Measurements from ENCODE around the gene PRIM2.
"Not testable (repeated sequence)": the region's sequence is repeated elsewhere in the genome, so short reads cannot be mapped to it uniquely, and the experiment has no call there.

The PRIM2 gene

DNA sequence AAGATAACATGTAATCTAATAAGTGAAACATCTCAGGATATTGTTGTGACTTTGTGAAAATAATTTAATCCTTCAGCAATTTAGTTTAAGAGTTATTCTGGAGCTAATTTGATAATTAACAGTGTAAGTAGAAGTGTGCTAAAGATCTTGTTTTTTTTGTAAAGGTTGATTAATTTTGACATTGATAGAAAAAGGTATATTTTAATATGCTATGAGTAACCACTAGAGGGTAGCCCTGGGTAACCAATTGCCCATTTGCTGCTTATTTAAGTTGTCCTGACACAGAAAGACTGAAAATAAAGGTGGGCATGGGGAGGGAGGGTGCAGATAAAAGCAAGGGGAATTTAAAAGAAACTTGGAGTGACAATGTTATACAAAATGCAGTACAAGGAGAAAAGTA is 262.1 kb downstream of the PRIM2 start:
- H3K4me3 ChIP-seq (ENCODE audit: low read length); DNase-seq (ENCODE audit: low read depth): not testable (repeated sequence)
- TF ChIP-seq, protein P1, sequence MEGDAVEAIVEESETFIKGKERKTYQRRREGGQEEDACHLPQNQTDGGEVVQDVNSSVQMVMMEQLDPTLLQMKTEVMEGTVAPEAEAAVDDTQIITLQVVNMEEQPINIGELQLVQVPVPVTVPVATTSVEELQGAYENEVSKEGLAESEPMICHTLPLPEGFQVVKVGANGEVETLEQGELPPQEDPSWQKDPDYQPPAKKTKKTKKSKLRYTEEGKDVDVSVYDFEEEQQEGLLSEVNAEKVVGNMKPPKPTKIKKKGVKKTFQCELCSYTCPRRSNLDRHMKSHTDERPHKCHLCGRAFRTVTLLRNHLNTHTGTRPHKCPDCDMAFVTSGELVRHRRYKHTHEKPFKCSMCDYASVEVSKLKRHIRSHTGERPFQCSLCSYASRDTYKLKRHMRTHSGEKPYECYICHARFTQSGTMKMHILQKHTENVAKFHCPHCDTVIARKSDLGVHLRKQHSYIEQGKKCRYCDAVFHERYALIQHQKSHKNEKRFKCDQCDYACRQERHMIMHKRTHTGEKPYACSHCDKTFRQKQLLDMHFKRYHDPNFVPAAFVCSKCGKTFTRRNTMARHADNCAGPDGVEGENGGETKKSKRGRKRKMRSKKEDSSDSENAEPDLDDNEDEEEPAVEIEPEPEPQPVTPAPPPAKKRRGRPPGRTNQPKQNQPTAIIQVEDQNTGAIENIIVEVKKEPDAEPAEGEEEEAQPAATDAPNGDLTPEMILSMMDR (conservative IDR thresholded peaks at IDR 0.05; ENCODE audit: low read depth, low read length): peak; percentile 38

- H3K4me3 ChIP-seq (ENCODE audit: low read length); DNase-seq (ENCODE audit: low read depth): not testable (repeated sequence)
Measured at GRCh38 chr6:57581586-57581985, 264.2 kb downstream of the PRIM2 start.

DNA sequence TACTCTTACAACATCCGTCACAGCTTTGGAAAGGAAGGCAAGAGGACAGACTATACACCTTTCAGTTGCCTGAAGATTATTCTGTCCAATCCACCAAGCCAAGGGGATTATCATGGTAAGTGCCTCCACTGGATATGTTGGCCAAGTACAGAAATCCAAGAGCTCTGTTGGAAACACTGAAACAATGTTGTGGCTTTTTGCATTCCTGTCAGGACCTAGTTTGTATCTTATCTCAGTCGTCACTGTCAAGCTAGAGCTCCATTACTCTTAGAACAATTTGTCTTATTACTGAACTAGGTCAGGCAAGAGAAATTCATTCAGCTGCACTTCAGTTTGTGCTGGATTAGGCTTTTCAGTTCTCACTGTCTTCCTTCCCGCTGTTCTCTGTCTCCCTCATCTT is 283.7 kb downstream of the PRIM2 start:
- H3K4me3 ChIP-seq (ENCODE audit: low read length); DNase-seq (ENCODE audit: low read depth): not testable (repeated sequence)

GRCh38 chr6:57605303-57605702 is 287.9 kb downstream of the PRIM2 start:
- H3K4me3 ChIP-seq (ENCODE audit: low read length); DNase-seq (ENCODE audit: low read depth): not testable (repeated sequence)

DNA sequence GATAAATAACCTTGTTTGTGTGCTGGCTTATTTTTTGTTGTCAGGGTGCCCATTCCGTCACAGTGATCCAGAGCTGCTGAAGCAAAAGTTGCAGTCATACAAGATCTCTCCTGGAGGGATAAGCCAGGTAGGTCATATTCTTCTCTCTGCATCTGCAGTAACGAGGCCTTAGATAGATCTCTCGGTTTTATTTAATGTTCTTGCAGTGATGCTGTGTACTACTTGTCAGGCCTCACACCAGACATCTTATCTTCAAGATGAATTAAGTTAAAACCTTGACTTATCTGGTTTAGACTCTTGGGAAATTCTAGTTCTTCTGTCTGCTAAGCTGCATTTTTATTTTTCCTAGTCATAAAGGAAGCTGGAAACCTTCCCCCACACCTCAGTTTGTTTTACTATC is 288.9 kb downstream of the PRIM2 start:
- H3K4me3 ChIP-seq (ENCODE audit: low read length); DNase-seq (ENCODE audit: low read depth): not testable (repeated sequence)

GRCh38 chr6:57610612-57611011 is 293.2 kb downstream of the PRIM2 start:
- H3K4me3 ChIP-seq (ENCODE audit: low read length); DNase-seq (ENCODE audit: low read depth): not testable (repeated sequence)

DNA sequence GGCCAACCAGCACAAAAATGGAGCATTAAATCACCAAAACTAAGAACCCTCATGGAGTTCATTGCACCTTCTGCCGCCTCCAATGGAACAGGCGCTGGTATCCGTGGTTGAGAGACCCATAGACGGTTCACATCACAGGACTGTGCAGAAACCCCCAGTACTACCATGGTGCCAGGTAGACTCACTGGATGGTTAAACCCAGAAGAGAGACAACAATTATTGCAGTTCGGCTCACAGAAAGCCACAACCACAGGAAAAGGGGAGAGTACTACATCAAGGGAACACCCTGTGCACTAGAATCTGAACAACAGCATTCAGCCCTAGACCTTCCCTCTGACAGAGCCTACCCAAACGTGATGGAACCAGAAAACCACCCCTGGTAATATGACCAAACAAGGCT is 301.5 kb downstream of the PRIM2 start:
- H3K4me3 ChIP-seq (ENCODE audit: low read length); DNase-seq (ENCODE audit: low read depth): not testable (repeated sequence)

- not testable (repeated sequence) for DNase-seq (ENCODE audit: low read depth); H3K4me3 ChIP-seq (ENCODE audit: low read length)
Measured at GRCh38 chr6:57631773-57632172, 314.3 kb downstream of the PRIM2 start.

DNA sequence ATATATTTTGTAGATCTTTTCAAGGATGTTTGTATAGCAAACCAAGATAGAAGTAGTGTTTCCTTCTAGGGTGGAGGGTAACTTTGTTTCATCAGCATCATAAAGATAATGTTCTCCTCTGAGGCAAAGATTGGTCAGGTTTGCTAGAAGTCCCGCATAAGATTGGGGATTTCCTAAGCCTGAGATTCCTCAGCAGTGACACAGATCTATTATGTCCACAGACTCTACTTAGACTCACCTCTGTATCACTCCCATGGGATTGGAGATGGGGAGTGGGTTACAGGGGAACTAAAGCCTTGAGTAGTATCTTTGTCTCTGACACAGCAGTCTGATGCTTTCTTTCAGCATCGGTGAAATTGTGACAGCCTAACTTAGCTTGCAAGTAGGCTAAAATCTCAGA is 341.1 kb downstream of the PRIM2 start:
- not testable (repeated sequence) for DNase-seq (ENCODE audit: low read depth); H3K4me3 ChIP-seq (ENCODE audit: low read length)

- not testable (repeated sequence) for DNase-seq (ENCODE audit: low read depth); H3K4me3 ChIP-seq (ENCODE audit: low read length)
Measured at GRCh38 chr6:57659794-57660193, 342.4 kb downstream of the PRIM2 start.

GRCh38 chr6:57660940-57661339 is 343.5 kb downstream of the PRIM2 start:
- H3K4me3 ChIP-seq (ENCODE audit: low read length); DNase-seq (ENCODE audit: low read depth): not testable (repeated sequence)

DNA sequence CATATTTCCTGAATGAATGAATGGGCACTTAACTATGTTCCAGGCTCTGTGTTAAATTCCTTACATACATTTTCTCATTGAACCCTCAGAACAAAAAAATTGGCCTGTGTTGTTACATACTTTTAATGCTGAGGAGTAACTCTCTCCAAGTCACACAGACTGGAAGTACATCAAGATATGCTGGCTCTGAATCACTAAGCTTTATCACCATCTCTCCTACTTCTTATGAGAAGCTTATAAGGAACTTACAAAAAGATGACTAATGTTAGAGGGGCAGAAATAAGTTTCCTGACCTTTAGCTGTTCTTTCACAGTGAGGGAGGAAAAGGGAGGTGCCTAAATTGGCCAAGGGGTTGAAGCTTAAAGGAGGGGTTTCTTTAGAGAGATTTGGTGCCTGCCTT is 350.7 kb downstream of the PRIM2 start:
- DNase-seq (ENCODE audit: low read depth); H3K4me3 ChIP-seq (ENCODE audit: low read length): not testable (repeated sequence)

GRCh38 chr6:57671237-57671636 is 353.8 kb downstream of the PRIM2 start:
- not testable (repeated sequence) for H3K4me3 ChIP-seq (ENCODE audit: low read length); DNase-seq (ENCODE audit: low read depth)

GRCh38 chr6:57671937-57672627 is 354.7 kb downstream of the PRIM2 start:
- DNase-seq (ENCODE audit: low read depth); H3K4me3 ChIP-seq (ENCODE audit: low read length): not testable (repeated sequence)
- TF ChIP-seq, protein P1 (conservative IDR thresholded peaks at IDR 0.05; ENCODE audit: low read depth, low read length): peak; percentile 25

DNA sequence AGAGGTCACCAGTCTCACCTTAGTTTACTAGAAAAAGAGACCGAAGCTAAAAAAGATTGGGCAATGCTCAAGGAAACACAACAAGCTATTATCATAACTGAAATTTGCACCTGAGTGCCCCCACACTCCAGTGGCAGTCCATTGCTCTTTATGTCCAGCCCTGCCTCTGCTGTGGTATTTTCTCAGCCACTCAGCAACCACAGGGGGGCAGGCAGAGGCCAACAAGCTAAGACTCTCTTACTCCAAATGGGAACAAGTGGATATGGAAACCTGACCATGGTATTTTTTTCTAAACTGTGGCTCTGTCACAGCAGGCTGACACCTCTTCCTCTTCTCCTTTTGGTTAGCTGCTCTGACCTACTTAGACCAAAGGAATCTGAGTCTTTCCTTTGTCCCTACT is 355.9 kb downstream of the PRIM2 start:
- H3K4me3 ChIP-seq (ENCODE audit: low read length); DNase-seq (ENCODE audit: low read depth): not testable (repeated sequence)

DNA sequence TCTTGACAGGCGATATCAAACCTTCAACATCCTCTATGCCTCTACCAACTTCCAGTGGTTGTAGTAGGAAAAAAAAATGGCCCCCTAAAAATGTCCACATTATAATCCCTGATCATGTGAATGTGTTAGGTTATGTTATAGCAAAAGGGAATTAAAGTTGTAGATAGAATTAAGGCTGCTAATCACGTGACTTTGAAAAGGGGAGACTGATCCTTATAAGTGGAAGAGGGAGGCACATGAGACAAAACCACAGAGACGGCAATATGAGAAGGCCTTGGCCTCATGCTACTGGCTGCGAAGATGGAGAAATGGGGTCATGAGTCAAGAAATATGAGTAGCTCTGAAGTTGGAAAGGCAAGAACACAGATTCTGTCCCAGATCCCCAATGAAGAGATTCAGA is 358.0 kb downstream of the PRIM2 start:
- DNase-seq (ENCODE audit: low read depth); H3K4me3 ChIP-seq (ENCODE audit: low read length): not testable (repeated sequence)

- DNase-seq (ENCODE audit: low read depth); H3K4me3 ChIP-seq (ENCODE audit: low read length): not testable (repeated sequence)
Measured at GRCh38 chr6:57696382-57696781, 379.0 kb downstream of the PRIM2 start.

Data from retinal pigment epithelial cell (primary cell).